Fibroblast of pulmonary artery (primary cell): ENCODE data around the gene MYLK.
"Not testable (repeated sequence)": the region's sequence is repeated elsewhere in the genome, so short reads cannot be mapped to it uniquely, and the experiment has no call there.

Source experiments
- DNase-seq: peaks from one replicate; pipeline ENCODE4 v3.0.0-alpha.2; 2010; ENCODE audit warnings: low read depth
- H3K4me3 ChIP-seq: replicated peaks from 2 replicates; pipeline ENCODE4 v1.5.1; 2011; ENCODE audit warnings: low read depth, mild to moderate bottlenecking, control low read depth, low read length, moderate library complexity
- CTCF ChIP-seq: IDR thresholded peaks from 2 replicates; pipeline ENCODE4 v1.5.1; 2011; ENCODE audit warnings: mild to moderate bottlenecking, control low read depth, low read length, inconsistent platforms; ENCODE audit errors: missing control alignments

Gene MYLK

DNA sequence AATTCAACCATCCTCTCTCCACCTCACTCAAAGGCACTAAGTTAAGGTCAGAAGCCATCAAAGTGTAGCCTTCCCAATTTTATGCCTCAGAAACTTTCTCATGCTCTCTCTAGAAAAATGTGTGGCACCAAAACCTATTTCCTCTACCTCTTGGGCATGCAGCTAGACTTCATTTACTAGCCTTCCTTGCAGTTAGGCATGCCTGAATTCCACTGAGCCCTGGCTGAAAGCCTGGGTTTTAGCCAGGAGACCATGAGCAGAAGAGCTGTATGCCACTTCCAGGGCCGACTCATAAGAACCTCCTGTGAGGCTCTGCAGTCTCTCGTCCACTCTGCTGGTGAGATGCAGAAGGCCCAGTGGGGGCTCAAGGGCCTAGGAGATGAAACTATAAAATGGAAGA is 145.0 kb downstream of the MYLK start:
- DNase-seq: no peak
- H3K4me3 ChIP-seq: no peak overlapping the region
- TF ChIP-seq CTCF: no peak

- H3K4me3 ChIP-seq, DNase-seq: not testable (repeated sequence)
Observed at GRCh38 chr3:123738522-123738921, 145.6 kb downstream of the MYLK start.

DNA sequence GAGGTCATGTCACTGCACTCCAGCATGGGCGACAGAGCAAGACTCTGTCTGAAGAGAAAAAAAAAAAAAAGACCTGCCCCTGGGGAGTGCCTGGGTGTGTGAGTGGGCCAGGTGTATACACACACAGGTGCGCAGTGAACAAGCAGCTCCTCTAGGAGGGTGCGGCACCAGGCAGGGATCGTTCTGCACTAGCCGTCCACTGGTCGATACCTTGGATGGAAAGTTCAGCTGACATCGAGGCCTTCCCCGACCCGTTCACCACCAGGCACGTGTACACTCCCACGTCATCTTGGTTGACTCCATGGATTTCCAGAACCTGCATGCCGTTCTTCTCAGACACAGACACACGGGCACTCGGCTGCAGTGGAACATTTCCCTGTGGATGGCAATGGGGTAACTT is 147.0 kb downstream of the MYLK start:
- TF ChIP-seq CTCF: no peak
- no peak for DNase-seq
- no peak overlapping the region for H3K4me3 ChIP-seq

GRCh38 chr3:123735456-123735855 is 148.7 kb downstream of the MYLK start:
- no peak for TF ChIP-seq CTCF
- no peak for DNase-seq
- H3K4me3 ChIP-seq: no peak overlapping the region

- no peak overlapping the region for H3K4me3 ChIP-seq
- no peak for TF ChIP-seq CTCF
- DNase-seq: no peak
Observed at GRCh38 chr3:123734527-123734902, 149.6 kb downstream of the MYLK start.

DNA sequence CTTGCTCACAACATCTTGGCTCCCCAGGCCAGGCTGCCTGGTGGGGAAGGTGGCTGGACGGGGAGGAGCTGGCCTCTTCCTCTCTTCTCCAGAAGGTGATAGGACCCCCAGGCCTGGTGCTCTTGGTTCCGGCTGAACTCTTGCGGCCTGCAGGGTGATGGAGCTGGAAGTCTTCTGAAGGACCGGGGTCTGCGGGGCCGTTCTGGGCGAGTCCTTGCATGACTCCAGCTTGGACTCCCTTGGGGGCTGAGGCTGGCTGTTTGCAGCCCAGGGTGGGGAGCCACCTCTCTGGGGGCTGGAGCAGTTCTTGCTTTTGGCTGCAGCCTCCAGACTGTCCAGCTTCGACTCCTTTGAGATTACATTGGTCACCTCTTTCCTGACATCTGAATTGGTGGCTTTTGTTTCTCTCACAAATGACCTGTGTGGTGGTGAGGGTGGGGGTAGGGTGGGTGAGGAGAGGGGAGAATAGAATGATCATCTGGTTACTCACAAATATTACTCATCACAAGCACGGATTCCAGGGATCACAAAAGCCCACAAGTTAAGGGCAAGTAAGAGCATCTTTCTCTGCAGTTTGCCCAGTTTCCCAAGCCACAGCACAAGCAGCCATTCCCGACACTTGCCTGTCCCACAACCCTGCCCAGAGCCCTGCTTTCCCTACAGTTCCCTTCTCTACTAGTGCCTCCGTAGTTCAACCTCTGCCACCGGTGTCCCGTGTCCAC is 150.2 kb downstream of the MYLK start:
- no peak overlapping the region for H3K4me3 ChIP-seq
- DNase-seq: peak; percentile 48
- no peak for TF ChIP-seq CTCF

DNA sequence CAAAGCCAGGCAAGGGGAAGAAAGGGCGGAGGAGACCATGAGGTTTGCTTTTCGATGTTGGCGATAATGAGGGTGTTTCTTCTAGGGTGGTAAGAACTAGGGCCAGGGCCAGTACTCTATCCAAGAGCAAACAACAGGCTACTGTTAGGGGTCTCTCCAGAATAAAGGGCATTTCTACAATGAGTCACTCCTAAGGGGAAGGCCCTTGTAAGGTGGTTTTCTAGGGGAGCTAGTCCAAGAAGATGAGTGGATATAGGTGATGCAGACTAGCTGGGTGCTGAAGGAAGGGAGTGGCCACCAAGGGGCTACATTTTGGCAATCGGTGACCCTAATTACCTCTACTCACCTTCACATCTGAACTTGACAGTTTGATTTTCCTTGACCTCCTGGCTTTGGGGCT is 150.8 kb downstream of the MYLK start:
- TF ChIP-seq CTCF: no peak
- no peak for DNase-seq
- H3K4me3 ChIP-seq: no peak overlapping the region
